SK-N-SH treated with all-trans-retinoic acid at 6 μM for 48 hours (cell line): ENCODE results near the gene TRAPPC6A.

Experiments used
- ATAC-seq: fragments of 200-7000 bp; cut with Tn5 transposase; 3 replicates; pipeline ENCODE4 v1.9.1; 2020; ENCODE audit warnings: mild to moderate bottlenecking, moderate library complexity
- ARNTL ChIP-seq: fragments of 450-650 bp; formaldehyde crosslinking; IDR thresholded peaks from 2 replicates; pipeline ENCODE4 v1.5.0; 2020; ENCODE audit warnings: low read depth, mild to moderate bottlenecking, moderate library complexity, borderline replicate concordance
- BACH2 ChIP-seq: fragments of 250-450 bp; sonication (Bioruptor Pico); IDR thresholded peaks from 2 replicates; pipeline ENCODE4 v1.9.0; 2021; ENCODE audit warnings: mild to moderate bottlenecking, borderline replicate concordance
- CSDC2 ChIP-seq: fragments of 250-450 bp; sonication (Bioruptor Pico); IDR thresholded peaks from 2 replicates; pipeline ENCODE4 v1.5.0; 2020; ENCODE audit warnings: mild to moderate bottlenecking, moderate library complexity
- GLIS3 ChIP-seq: fragments of 250-450 bp; sonication (Bioruptor Pico); IDR thresholded peaks from 2 replicates; pipeline ENCODE4 v1.5.0; 2020; ENCODE audit warnings: mild to moderate bottlenecking, moderate library complexity
- ISL1 ChIP-seq: fragments of 250-450 bp; sonication (Bioruptor Pico); IDR thresholded peaks from 2 replicates; pipeline ENCODE4 v2.1.2; 2022; ENCODE audit warnings: mild to moderate bottlenecking, moderate library complexity
- OSR1 ChIP-seq: fragments of 250-450 bp; sonication (Bioruptor Pico); IDR thresholded peaks from 2 replicates; pipeline ENCODE4 v1.8.0; 2022; ENCODE audit warnings: moderate library complexity, mild to moderate bottlenecking, inconsistent platforms
- PPARA ChIP-seq: fragments of 250-450 bp; sonication (Bioruptor Pico); IDR thresholded peaks from 2 replicates; pipeline ENCODE4 v1.5.0; 2020; ENCODE audit warnings: mild to moderate bottlenecking, borderline replicate concordance
- SNAI2 ChIP-seq: fragments of 250-450 bp; sonication (Bioruptor Pico); IDR thresholded peaks from 2 replicates; pipeline ENCODE4 v1.5.0; 2020; ENCODE audit warnings: mild to moderate bottlenecking, moderate library complexity
- TCF4 ChIP-seq: fragments of 250-450 bp; sonication (Bioruptor Pico); IDR thresholded peaks from 2 replicates; pipeline ENCODE4 v1.8.0; 2021; ENCODE audit warnings: mild to moderate bottlenecking, moderate library complexity, borderline replicate concordance
- TOX ChIP-seq: fragments of 250-450 bp; sonication (Bioruptor Pico); IDR thresholded peaks from 2 replicates; pipeline ENCODE4 v1.8.0; 2021; ENCODE audit warnings: mild to moderate bottlenecking, moderate library complexity, borderline replicate concordance
- ZC3H10 ChIP-seq: fragments of 250-450 bp; sonication (Bioruptor Pico); IDR thresholded peaks from 2 replicates; pipeline ENCODE4 v1.5.1; 2021; ENCODE audit warnings: mild to moderate bottlenecking, moderate library complexity
- ZFP3 ChIP-seq: fragments of 250-450 bp; sonication (Bioruptor Pico); IDR thresholded peaks from 2 replicates; pipeline ENCODE4 v1.5.0; 2020; ENCODE audit warnings: mild to moderate bottlenecking, moderate library complexity
- ZFP30 ChIP-seq: fragments of 450-650 bp; formaldehyde crosslinking; IDR thresholded peaks from 2 replicates; pipeline ENCODE4 v1.5.0; 2022; ENCODE audit warnings: mild to moderate bottlenecking, moderate library complexity
- ZNF565 ChIP-seq: fragments of 450-650 bp; formaldehyde crosslinking; conservative IDR thresholded peaks from 2 replicates; pipeline ENCODE4 v1.5.0; 2020; ENCODE audit warnings: low read depth, mild to moderate bottlenecking, moderate library complexity
- ZNF70 ChIP-seq: fragments of 450-650 bp; formaldehyde crosslinking; IDR thresholded peaks from 2 replicates; pipeline ENCODE4 v1.5.0; 2020; ENCODE audit warnings: mild to moderate bottlenecking, moderate library complexity
- ZNF8 ChIP-seq: fragments of 450-650 bp; formaldehyde crosslinking; IDR thresholded peaks from 2 replicates; pipeline ENCODE4 v1.5.0; 2020; ENCODE audit warnings: mild to moderate bottlenecking, moderate library complexity
- TF ChIP-seq, protein P1 (sequence below): fragments of 250-450 bp; sonication (Bioruptor Pico); IDR thresholded peaks from 2 replicates; pipeline ENCODE4 v1.5.1; 2021; ENCODE audit warnings: mild to moderate bottlenecking, moderate library complexity
- TF ChIP-seq, protein P2 (sequence below): fragments of 250-450 bp; sonication (Bioruptor Pico); IDR thresholded peaks from 2 replicates; pipeline ENCODE4 v1.8.0; 2021; ENCODE audit warnings: low read depth, mild to moderate bottlenecking, moderate library complexity, borderline replicate concordance
- TF ChIP-seq, protein P3 (sequence below): fragments of 250-450 bp; sonication (Bioruptor Pico); IDR thresholded peaks from 2 replicates; pipeline ENCODE4 v1.5.1; 2020; ENCODE audit warnings: low read depth, mild to moderate bottlenecking, moderate library complexity
- TF ChIP-seq, protein P4 (sequence below): fragments of 250-450 bp; sonication (Bioruptor Pico); IDR thresholded peaks from 2 replicates; pipeline ENCODE4 v1.8.0; 2020; ENCODE audit warnings: mild to moderate bottlenecking, moderate library complexity, borderline replicate concordance
- TF ChIP-seq, protein P5 (sequence below): fragments of 250-450 bp; sonication (Bioruptor Pico); IDR thresholded peaks from 2 replicates; pipeline ENCODE4 v1.5.0; 2020; ENCODE audit warnings: mild to moderate bottlenecking, moderate library complexity

The TRAPPC6A gene

DNA sequence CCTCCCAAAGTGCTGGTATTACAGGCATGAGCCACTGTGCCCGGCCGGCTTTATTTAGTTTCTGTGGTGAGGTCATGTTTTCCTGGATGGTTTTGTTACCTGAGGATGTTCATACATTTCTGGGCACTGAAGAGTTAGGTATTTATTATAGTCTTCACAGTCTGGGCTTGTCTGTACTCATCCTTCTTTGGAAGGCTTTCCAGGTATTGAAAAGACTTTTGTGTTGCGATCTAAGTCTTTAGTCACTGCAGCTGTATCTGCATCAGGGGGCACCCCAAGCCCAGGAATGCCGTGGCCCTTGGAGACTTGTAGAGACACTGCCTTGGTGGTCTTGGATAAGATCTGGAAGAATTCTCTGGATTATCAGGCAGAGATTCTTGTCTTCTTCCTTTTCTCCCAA, 13.3 kb upstream of the TRAPPC6A start:
- ATAC-seq, result no peak
- TF ChIP-seq, protein P1, sequence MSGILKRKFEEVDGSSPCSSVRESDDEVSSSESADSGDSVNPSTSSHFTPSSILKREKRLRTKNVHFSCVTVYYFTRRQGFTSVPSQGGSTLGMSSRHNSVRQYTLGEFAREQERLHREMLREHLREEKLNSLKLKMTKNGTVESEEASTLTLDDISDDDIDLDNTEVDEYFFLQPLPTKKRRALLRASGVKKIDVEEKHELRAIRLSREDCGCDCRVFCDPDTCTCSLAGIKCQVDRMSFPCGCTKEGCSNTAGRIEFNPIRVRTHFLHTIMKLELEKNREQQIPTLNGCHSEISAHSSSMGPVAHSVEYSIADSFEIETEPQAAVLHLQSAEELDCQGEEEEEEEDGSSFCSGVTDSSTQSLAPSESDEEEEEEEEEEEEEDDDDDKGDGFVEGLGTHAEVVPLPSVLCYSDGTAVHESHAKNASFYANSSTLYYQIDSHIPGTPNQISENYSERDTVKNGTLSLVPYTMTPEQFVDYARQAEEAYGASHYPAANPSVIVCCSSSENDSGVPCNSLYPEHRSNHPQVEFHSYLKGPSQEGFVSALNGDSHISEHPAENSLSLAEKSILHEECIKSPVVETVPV (CRISPR knock-in tag), result no peak
- TF ChIP-seq ZFP3 (no peak), OSR1 (no peak), ZFP30 (no peak), ARNTL (CRISPR knock-in tag) (no peak), TOX (CRISPR knock-in tag) (no peak), ZC3H10 (no peak), GLIS3 (CRISPR knock-in tag) (no peak), BACH2 (CRISPR knock-in tag) (no peak), TCF4 (CRISPR knock-in tag) (no peak), PPARA (no peak), ZNF8 (CRISPR knock-in tag) (no peak), ZNF565 (CRISPR knock-in tag) (no peak), ZNF70 (CRISPR knock-in tag) (no peak)
- TF ChIP-seq, protein P2, sequence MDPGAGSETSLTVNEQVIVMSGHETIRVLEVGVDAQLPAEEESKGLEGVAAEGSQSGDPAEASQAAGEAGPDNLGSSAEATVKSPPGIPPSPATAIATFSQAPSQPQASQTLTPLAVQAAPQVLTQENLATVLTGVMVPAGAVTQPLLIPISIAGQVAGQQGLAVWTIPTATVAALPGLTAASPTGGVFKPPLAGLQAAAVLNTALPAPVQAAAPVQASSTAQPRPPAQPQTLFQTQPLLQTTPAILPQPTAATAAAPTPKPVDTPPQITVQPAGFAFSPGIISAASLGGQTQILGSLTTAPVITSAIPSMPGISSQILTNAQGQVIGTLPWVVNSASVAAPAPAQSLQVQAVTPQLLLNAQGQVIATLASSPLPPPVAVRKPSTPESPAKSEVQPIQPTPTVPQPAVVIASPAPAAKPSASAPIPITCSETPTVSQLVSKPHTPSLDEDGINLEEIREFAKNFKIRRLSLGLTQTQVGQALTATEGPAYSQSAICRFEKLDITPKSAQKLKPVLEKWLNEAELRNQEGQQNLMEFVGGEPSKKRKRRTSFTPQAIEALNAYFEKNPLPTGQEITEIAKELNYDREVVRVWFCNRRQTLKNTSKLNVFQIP, result no peak
- TF ChIP-seq, protein P3, sequence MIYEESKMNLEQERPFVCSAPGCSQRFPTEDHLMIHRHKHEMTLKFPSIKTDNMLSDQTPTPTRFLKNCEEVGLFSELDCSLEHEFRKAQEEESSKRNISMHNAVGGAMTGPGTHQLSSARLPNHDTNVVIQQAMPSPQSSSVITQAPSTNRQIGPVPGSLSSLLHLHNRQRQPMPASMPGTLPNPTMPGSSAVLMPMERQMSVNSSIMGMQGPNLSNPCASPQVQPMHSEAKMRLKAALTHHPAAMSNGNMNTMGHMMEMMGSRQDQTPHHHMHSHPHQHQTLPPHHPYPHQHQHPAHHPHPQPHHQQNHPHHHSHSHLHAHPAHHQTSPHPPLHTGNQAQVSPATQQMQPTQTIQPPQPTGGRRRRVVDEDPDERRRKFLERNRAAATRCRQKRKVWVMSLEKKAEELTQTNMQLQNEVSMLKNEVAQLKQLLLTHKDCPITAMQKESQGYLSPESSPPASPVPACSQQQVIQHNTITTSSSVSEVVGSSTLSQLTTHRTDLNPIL (CRISPR knock-in tag), result no peak
- TF ChIP-seq, protein P4, sequence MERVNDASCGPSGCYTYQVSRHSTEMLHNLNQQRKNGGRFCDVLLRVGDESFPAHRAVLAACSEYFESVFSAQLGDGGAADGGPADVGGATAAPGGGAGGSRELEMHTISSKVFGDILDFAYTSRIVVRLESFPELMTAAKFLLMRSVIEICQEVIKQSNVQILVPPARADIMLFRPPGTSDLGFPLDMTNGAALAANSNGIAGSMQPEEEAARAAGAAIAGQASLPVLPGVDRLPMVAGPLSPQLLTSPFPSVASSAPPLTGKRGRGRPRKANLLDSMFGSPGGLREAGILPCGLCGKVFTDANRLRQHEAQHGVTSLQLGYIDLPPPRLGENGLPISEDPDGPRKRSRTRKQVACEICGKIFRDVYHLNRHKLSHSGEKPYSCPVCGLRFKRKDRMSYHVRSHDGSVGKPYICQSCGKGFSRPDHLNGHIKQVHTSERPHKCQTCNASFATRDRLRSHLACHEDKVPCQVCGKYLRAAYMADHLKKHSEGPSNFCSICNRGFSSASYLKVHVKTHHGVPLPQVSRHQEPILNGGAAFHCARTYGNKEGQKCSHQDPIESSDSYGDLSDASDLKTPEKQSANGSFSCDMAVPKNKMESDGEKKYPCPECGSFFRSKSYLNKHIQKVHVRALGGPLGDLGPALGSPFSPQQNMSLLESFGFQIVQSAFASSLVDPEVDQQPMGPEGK (CRISPR knock-in tag), result no peak
- TF ChIP-seq, protein P5, sequence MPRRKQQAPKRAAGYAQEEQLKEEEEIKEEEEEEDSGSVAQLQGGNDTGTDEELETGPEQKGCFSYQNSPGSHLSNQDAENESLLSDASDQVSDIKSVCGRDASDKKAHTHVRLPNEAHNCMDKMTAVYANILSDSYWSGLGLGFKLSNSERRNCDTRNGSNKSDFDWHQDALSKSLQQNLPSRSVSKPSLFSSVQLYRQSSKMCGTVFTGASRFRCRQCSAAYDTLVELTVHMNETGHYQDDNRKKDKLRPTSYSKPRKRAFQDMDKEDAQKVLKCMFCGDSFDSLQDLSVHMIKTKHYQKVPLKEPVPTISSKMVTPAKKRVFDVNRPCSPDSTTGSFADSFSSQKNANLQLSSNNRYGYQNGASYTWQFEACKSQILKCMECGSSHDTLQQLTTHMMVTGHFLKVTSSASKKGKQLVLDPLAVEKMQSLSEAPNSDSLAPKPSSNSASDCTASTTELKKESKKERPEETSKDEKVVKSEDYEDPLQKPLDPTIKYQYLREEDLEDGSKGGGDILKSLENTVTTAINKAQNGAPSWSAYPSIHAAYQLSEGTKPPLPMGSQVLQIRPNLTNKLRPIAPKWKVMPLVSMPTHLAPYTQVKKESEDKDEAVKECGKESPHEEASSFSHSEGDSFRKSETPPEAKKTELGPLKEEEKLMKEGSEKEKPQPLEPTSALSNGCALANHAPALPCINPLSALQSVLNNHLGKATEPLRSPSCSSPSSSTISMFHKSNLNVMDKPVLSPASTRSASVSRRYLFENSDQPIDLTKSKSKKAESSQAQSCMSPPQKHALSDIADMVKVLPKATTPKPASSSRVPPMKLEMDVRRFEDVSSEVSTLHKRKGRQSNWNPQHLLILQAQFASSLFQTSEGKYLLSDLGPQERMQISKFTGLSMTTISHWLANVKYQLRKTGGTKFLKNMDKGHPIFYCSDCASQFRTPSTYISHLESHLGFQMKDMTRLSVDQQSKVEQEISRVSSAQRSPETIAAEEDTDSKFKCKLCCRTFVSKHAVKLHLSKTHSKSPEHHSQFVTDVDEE (CRISPR knock-in tag), result no peak

DNA sequence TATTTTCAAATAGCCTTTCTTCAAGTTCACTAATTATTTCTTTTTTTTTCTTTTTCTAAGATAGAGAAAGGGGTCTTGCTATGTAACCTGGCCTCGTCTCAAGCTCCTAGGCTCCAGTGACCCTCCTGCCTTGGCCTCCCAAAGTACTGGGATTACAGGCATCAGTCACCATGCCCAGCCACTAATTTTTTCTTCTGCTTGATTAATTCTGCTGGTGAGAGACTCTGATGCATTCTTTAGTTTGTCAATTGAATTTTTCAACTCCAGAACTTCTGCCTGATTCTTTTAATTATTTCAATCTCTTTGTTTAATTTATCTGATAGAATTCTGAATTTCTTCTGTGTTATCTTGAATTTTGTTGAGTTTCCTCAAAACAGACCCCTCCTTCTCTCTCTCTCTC, 11.9 kb upstream of the TRAPPC6A start:
- no peak for TF ChIP-seq BACH2 (CRISPR knock-in tag)
- TF ChIP-seq, protein P3 (CRISPR knock-in tag), result no peak
- no peak for TF ChIP-seq TCF4 (CRISPR knock-in tag)
- TF ChIP-seq ZFP3, result no peak
- TF ChIP-seq ZNF70 (CRISPR knock-in tag), result no peak
- TF ChIP-seq SNAI2 (CRISPR knock-in tag), result no peak
- TF ChIP-seq, protein P1 (CRISPR knock-in tag), result no peak
- TF ChIP-seq GLIS3 (CRISPR knock-in tag), result no peak
- no peak for TF ChIP-seq CSDC2 (CRISPR knock-in tag)
- no peak for TF ChIP-seq ISL1 (CRISPR knock-in tag)
- TF ChIP-seq ZFP30, result no peak
- TF ChIP-seq, protein P2, result no peak
- TF ChIP-seq OSR1, result no peak
- TF ChIP-seq ZNF8 (CRISPR knock-in tag), result no peak
- TF ChIP-seq ZNF565 (CRISPR knock-in tag), result no peak
- TF ChIP-seq, protein P5 (CRISPR knock-in tag), result no peak
- ATAC-seq, result no peak
